DND-41 (cell line): ENCODE results near the gene NF1.

ENCODE experiments used
- ATAC-seq: fragments of 200-7000 bp; cut with Tn5 transposase; 3 replicates; pipeline ENCODE4 v1.9.1; 2021; ENCODE audit warnings: low read depth; ENCODE audit not compliant: insufficient read depth
- DNase-seq: peaks from one replicate; pipeline ENCODE4 v3.0.0-alpha.2; 2020
- H2AFZ ChIP-seq: 2 replicates; pipeline ENCODE4 v1.6.0; 2012; ENCODE audit warnings: low read depth, low read length
- H3K27ac ChIP-seq: 2 replicates; pipeline ENCODE4 v1.5.1; 2012; ENCODE audit warnings: low read length, inconsistent platforms
- H3K27me3 ChIP-seq: fragments of 200-600 bp; sonication (generic); 2 replicates; pipeline ENCODE4 v1.6.0; 2012; ENCODE audit warnings: low read length, mild to moderate bottlenecking, inconsistent platforms; ENCODE audit not compliant: insufficient read depth, poor library complexity
- H3K36me3 ChIP-seq: 2 replicates; pipeline ENCODE4 v1.5.1; 2012; ENCODE audit warnings: low read length, inconsistent platforms; ENCODE audit not compliant: insufficient read depth
- H3K4me1 ChIP-seq: 2 replicates; pipeline ENCODE4 v1.5.1; 2012; ENCODE audit warnings: mild to moderate bottlenecking, low read length; ENCODE audit not compliant: insufficient read depth
- H3K4me2 ChIP-seq: 2 replicates; pipeline ENCODE4 v1.6.0; 2012; ENCODE audit warnings: mild to moderate bottlenecking, moderate library complexity, low read length, inconsistent platforms; ENCODE audit not compliant: insufficient read depth
- H3K4me3 ChIP-seq, 2 experiments: fragments of 200-600 bp in 1 of 2; shearing (Covaris generic) in 1 of 2; 2 replicates each; pipeline ENCODE4 v1.5.1; 2012 to 2016; ENCODE audit warnings: inconsistent platforms in 2 of 2, low read length in 2 of 2, mild to moderate bottlenecking in 2 of 2, low read depth in 1 of 2, moderate library complexity in 1 of 2
- H3K79me2 ChIP-seq: 2 replicates; pipeline ENCODE4 v1.6.0; 2012; ENCODE audit warnings: low read length, inconsistent platforms; ENCODE audit not compliant: insufficient read depth
- H3K9ac ChIP-seq: 2 replicates; pipeline ENCODE4 v1.6.0; 2012; ENCODE audit warnings: low read depth, mild to moderate bottlenecking, inconsistent platforms, low read length, moderate library complexity
- H3K9me3 ChIP-seq: 2 replicates; pipeline ENCODE4 v1.5.1; 2012; ENCODE audit warnings: low read length, moderate library complexity, mild to moderate bottlenecking, inconsistent platforms; ENCODE audit not compliant: insufficient read depth, severe bottlenecking
- H4K20me1 ChIP-seq: 2 replicates; pipeline ENCODE4 v1.6.0; 2012; ENCODE audit warnings: low read length; ENCODE audit not compliant: insufficient read depth
- CTCF ChIP-seq: IDR thresholded peaks from 2 replicates; pipeline ENCODE4 v1.5.1; 2012; ENCODE audit warnings: borderline replicate concordance, low read length, moderate library complexity, mild to moderate bottlenecking; ENCODE audit not compliant: poor library complexity, severe bottlenecking; ENCODE audit errors: extremely low read depth
- EZH2 ChIP-seq: IDR thresholded peaks from 3 replicates; pipeline ENCODE4 v1.6.1; 2012; ENCODE audit warnings: borderline replicate concordance, low read depth, mild to moderate bottlenecking, moderate library complexity, low read length, inconsistent platforms; ENCODE audit not compliant: severe bottlenecking

The NF1 gene

GRCh38 chr17:31101943-31102342 is 7.2 kb downstream of the NF1 start:
- H3K9ac ChIP-seq: no peak overlapping the region
- no peak for ATAC-seq
- H3K9me3 ChIP-seq: no peaks in the 10 kb centered on the region
- no peaks in the 10 kb centered on the region for H3K27me3 ChIP-seq
- no peak overlapping the region for H2AFZ ChIP-seq
- H3K27ac ChIP-seq: no peak overlapping the region
- peaks cover 50% of the 10 kb centered on the region for H4K20me1 ChIP-seq
- TF ChIP-seq EZH2 (no peak), CTCF (no peak)
- peaks cover 9% of the 10 kb centered on the region; the same call in 1 of the 2 replicates for H3K4me1 ChIP-seq
- DNase-seq: no peak
- peaks cover 94% of the 10 kb centered on the region for H3K79me2 ChIP-seq
- no peak overlapping the region for H3K4me2 ChIP-seq
- H3K36me3 ChIP-seq: no peaks in the 10 kb centered on the region
- no peak overlapping the region for H3K4me3 ChIP-seq

GRCh38 chr17:31105991-31106390 is 11.2 kb downstream of the NF1 start:
- H3K79me2 ChIP-seq: peaks cover 99% of the 10 kb centered on the region
- H3K36me3 ChIP-seq: no peaks in the 10 kb centered on the region
- no peaks in the 10 kb centered on the region for H3K27me3 ChIP-seq
- no peaks in the 10 kb centered on the region for H3K9me3 ChIP-seq
- H3K27ac ChIP-seq: no peak overlapping the region
- H3K9ac ChIP-seq: no peak overlapping the region
- TF ChIP-seq EZH2 (no peak), CTCF (no peak)
- ATAC-seq (no peak), DNase-seq (no peak)
- H3K4me3 ChIP-seq: no peak overlapping the region
- no peak overlapping the region for H2AFZ ChIP-seq
- no peak overlapping the region for H3K4me2 ChIP-seq
- H4K20me1 ChIP-seq: peaks cover 60% of the 10 kb centered on the region
- H3K4me1 ChIP-seq: no peaks in the 10 kb centered on the region

GRCh38 chr17:31111183-31111582 is 16.4 kb downstream of the NF1 start:
- H4K20me1 ChIP-seq: peaks cover 33% of the 10 kb centered on the region
- H2AFZ ChIP-seq: no peak overlapping the region
- no peak overlapping the region for H3K27ac ChIP-seq
- no peaks in the 10 kb centered on the region for H3K27me3 ChIP-seq
- no peak overlapping the region for H3K9ac ChIP-seq
- H3K36me3 ChIP-seq: no peaks in the 10 kb centered on the region
- no peak overlapping the region for H3K4me3 ChIP-seq
- peaks cover 92% of the 10 kb centered on the region for H3K79me2 ChIP-seq
- no peaks in the 10 kb centered on the region for H3K9me3 ChIP-seq
- ATAC-seq (no peak), DNase-seq (no peak)
- H3K4me1 ChIP-seq: no peaks in the 10 kb centered on the region
- no peak overlapping the region for H3K4me2 ChIP-seq
- TF ChIP-seq CTCF: no peak
- TF ChIP-seq EZH2: no peak
